GM12891 (cell line): ENCODE data around the gene PRKN.

ENCODE experiments used
- POLR2A ChIP-seq: IDR thresholded peaks from 2 replicates; pipeline ENCODE4 v1.6.1; 2011; ENCODE audit warnings: low read depth, low read length, control low read depth
- TAF1 ChIP-seq: IDR thresholded peaks from 2 replicates; pipeline ENCODE4 v1.6.1; 2011; ENCODE audit warnings: low read depth, low read length, control low read depth

DNA sequence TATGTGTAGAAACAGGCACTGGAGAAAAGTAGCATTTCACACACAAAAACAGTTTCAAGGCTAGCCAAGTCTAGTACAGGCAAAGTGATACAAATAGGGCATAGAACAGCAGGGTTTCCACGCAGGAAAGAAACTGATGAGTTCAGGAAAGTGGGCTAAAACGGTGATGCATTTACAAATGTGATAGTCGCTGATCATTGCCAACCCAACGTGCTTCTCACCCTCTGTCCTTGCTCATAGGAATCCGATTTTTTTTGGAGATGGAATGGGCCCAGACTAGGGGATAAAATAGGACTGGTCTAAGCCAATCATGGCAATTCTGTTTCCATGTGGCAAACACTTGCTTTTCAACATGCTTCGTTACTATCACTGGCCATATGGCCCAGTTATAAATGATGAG lies 536.6 kb downstream of the PRKN start:
- TF ChIP-seq POLR2A (no peak), TAF1 (no peak)
